Tibial nerve (tissue), 4 donors: Measurements from ENCODE around the gene STK4. TPM values are rescaled to one million over a fixed set of nuclear protein-coding genes. Genes with fewer than 3 reads are reported as not detected.

ENCODE experiments used
- DNase-seq, 2 donors: peaks; one replicate each; pipeline ENCODE4 v3.0.0-alpha.2; 2019; ENCODE audit warnings: low spot score in 2 of 2
- H3K27ac ChIP-seq, 4 donors: fragments of 200-600 bp; sonication (generic) in 3 of 4; one replicate each; pipeline ENCODE4 v1.5.1; 2017 to 2019; ENCODE audit warnings: mild to moderate bottlenecking in 1 of 4
- H3K27me3 ChIP-seq, 2 donors: fragments of 200-600 bp; sonication (generic) in 1 of 2; one replicate each; pipeline versions ENCODE4 v1.5.1 to v1.6.0; 2017 to 2019
- H3K36me3 ChIP-seq, 3 donors: fragments of 200-600 bp; sonication (generic); one replicate each; pipeline ENCODE4 v1.5.1; 2018 to 2019
- H3K4me1 ChIP-seq, 4 donors: fragments of 200-600 bp; sonication (generic) in 3 of 4; one replicate each; pipeline ENCODE4 v1.5.1; 2017 to 2019
- H3K4me3 ChIP-seq, 4 donors: fragments of 200-600 bp; sonication (generic) in 3 of 4; one replicate each; pipeline ENCODE4 v1.5.1; 2017 to 2019; ENCODE audit warnings: mild to moderate bottlenecking in 1 of 4, moderate library complexity in 1 of 4
- H3K9me3 ChIP-seq, 4 donors: fragments of 200-600 bp; sonication (generic) in 3 of 4; one replicate each; pipeline ENCODE4 v1.5.1; 2017 to 2019
- CTCF ChIP-seq, 5 experiments: fragments of 200-600 bp in 3 of 5; fragments of 450-650 bp in 2 of 5; sonication (generic) in 3 of 5; IDR thresholded peaks; one replicate each; pipeline ENCODE4 v1.5.1; 2016 to 2019; ENCODE audit warnings: antibody characterized with exemption in 5 of 5, mild to moderate bottlenecking in 3 of 5, moderate library complexity in 2 of 5
- EP300 ChIP-seq, 2 donors: sonication (generic); formaldehyde crosslinking; IDR thresholded peaks; one replicate each; pipeline ENCODE4 v1.6.1; 2017; ENCODE audit warnings: antibody characterized with exemption in 2 of 2, mild to moderate bottlenecking in 1 of 2
- POLR2A ChIP-seq, 2 donors: fragments of 450-650 bp; IDR thresholded peaks; one replicate each; pipeline ENCODE4 v1.6.1; 2017; ENCODE audit warnings: antibody characterized with exemption in 2 of 2, mild to moderate bottlenecking in 2 of 2, moderate library complexity in 2 of 2
- WGBS, 2 donors: methylation state at CpG; one replicate each; pipeline ENCODE4 v1.1.5; 2018; 5-methylcytosine and 5-hydroxymethylcytosine counted together
- total RNA-seq, 4 donors: library from RNA; depleted of rRNA; stranded (reverse); fragments of >200 nt; gene quantifications; one replicate each; pipeline ENCODE4 v1.1.0, GENCODE V29; 2016

Gene STK4
- total RNA-seq, 4 donors from 2014 or later, result 24.3 to 28.5 (median 27.1) TPM

- H3K27me3 ChIP-seq, result no peaks in the 10 kb centered on the region
- H3K36me3 ChIP-seq, result no peaks in the 10 kb centered on the region
- no peak overlapping the region for H3K27ac ChIP-seq
- no peak for DNase-seq
- H3K4me1 ChIP-seq, result peaks cover 0 to 13% (median 0%) of the 10 kb centered on the region in 4 donors
- H3K4me3 ChIP-seq, result no peak overlapping the region
- no peaks in the 10 kb centered on the region for H3K9me3 ChIP-seq
- TF ChIP-seq POLR2A (IDR thresholded peaks at IDR 0.05), result no peak
- TF ChIP-seq CTCF (IDR thresholded peaks at IDR 0.05), result no peak
- no peak for TF ChIP-seq EP300 (IDR thresholded peaks at IDR 0.05)
These were observed 98.5 kb downstream of the STK4 start for GRCh38 chr20:45064812-45065211.

- no peak for TF ChIP-seq CTCF (IDR thresholded peaks at IDR 0.05)
- TF ChIP-seq POLR2A (IDR thresholded peaks at IDR 0.05), result no peak
- no peak for TF ChIP-seq EP300 (IDR thresholded peaks at IDR 0.05)
- Histone ChIP-seq H3K27me3 (no peaks in the 10 kb centered on the region), H3K4me1 (peaks cover 0 to 10% (median 0%) of the 10 kb centered on the region in 4 donors), H3K9me3 (no peaks in the 10 kb centered on the region), H3K27ac (no peak overlapping the region), H3K36me3 (no peaks in the 10 kb centered on the region), H3K4me3 (no peak overlapping the region)
- DNase-seq, result no peak
- 63 to 69% methylated on average over 7 of the region's 7 CpGs for WGBS, 2 donors
These were observed 100.1 kb downstream of the STK4 start for GRCh38 chr20:45066372-45066771.

GRCh38 chr20:45067087-45067486 lies 100.8 kb downstream of the STK4 start:
- Histone ChIP-seq H3K36me3 (no peaks in the 10 kb centered on the region), H3K27me3 (no peaks in the 10 kb centered on the region), H3K27ac (no peak overlapping the region), H3K4me1 (peaks cover 0 to 9% (median 0%) of the 10 kb centered on the region in 4 donors), H3K4me3 (no peak overlapping the region), H3K9me3 (no peaks in the 10 kb centered on the region)
- 95 to 98% methylated on average over 4 of the region's 4 CpGs for WGBS, 2 donors
- DNase-seq, result no peak
- no peak for TF ChIP-seq CTCF (IDR thresholded peaks at IDR 0.05)
- no peak for TF ChIP-seq POLR2A (IDR thresholded peaks at IDR 0.05)
- TF ChIP-seq EP300 (IDR thresholded peaks at IDR 0.05), result no peak

- 68 to 81% methylated on average over 2 of the region's 2 CpGs for WGBS, 2 donors
- TF ChIP-seq CTCF (IDR thresholded peaks at IDR 0.05) (no peak), POLR2A (IDR thresholded peaks at IDR 0.05) (no peak), EP300 (IDR thresholded peaks at IDR 0.05) (no peak)
- no peaks in the 10 kb centered on the region for H3K9me3 ChIP-seq
- DNase-seq, result no peak
- H3K27ac ChIP-seq, result no peak overlapping the region
- H3K27me3 ChIP-seq, result no peaks in the 10 kb centered on the region
- H3K36me3 ChIP-seq, result no peaks in the 10 kb centered on the region
- peaks cover 0 to 9% (median 0%) of the 10 kb centered on the region in 4 donors for H3K4me1 ChIP-seq
- H3K4me3 ChIP-seq, result no peak overlapping the region
These were observed 101.2 kb downstream of the STK4 start for GRCh38 chr20:45067558-45067957.

GRCh38 chr20:45069261-45069660 lies 102.9 kb downstream of the STK4 start:
- WGBS, 2 donors, result 82 to 87% methylated on average over 1 of the region's 1 CpG

More at GRCh38 chr20:45069261-45069660, 102.9 kb downstream of the STK4 start:
- Histone ChIP-seq H3K4me3 (no peak overlapping the region), H3K27me3 (no peaks in the 10 kb centered on the region), H3K9me3 (no peaks in the 10 kb centered on the region), H3K4me1 (peaks cover 0 to 9% (median 0%) of the 10 kb centered on the region in 4 donors), H3K36me3 (peaks cover 0 to 3% (median 0%) of the 10 kb centered on the region in 3 donors), H3K27ac (no peak overlapping the region)
- DNase-seq, result no peak
- TF ChIP-seq EP300 (IDR thresholded peaks at IDR 0.05) (no peak), POLR2A (IDR thresholded peaks at IDR 0.05) (no peak), CTCF (IDR thresholded peaks at IDR 0.05) (no peak)
